Fibroblast of skin of abdomen (primary cell): ENCODE results near the gene PGAM2.

Experiments
- DNase-seq: peaks from one replicate; pipeline ENCODE4 v3.0.0-alpha.2; 2013

Gene PGAM2

DNA sequence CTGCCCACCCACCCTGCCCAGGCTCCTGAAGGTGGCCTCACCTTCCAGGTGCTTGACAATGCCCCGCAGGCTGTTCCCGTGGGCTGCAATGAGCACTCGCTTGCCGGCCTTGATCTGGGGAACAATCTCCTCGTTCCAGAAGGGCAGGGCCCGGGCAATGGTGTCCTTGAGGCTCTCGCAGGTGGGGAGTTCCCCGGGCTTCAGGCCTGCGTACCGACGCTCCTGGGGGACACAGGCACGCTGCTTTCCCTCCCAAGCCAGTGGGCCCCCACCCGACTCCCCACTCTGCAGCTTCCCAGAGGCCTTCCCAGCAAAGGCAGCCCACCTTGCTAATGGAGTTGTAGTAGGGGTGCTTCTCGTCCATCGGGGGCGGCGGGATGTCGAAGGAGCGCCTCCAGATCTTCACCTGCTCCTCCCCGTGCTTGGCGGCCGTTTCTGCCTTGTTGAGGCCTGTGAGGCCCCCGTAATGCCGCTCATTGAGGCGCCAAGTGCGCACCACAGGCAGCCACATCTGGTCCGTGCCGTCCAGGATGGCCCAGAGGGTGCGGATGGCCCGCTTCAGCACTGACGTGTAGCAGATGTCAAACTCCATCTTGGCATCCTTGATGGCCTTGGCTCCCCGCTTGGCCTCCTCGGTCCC, 456 bp downstream of the PGAM2 start:
- no peak for DNase-seq

DNA sequence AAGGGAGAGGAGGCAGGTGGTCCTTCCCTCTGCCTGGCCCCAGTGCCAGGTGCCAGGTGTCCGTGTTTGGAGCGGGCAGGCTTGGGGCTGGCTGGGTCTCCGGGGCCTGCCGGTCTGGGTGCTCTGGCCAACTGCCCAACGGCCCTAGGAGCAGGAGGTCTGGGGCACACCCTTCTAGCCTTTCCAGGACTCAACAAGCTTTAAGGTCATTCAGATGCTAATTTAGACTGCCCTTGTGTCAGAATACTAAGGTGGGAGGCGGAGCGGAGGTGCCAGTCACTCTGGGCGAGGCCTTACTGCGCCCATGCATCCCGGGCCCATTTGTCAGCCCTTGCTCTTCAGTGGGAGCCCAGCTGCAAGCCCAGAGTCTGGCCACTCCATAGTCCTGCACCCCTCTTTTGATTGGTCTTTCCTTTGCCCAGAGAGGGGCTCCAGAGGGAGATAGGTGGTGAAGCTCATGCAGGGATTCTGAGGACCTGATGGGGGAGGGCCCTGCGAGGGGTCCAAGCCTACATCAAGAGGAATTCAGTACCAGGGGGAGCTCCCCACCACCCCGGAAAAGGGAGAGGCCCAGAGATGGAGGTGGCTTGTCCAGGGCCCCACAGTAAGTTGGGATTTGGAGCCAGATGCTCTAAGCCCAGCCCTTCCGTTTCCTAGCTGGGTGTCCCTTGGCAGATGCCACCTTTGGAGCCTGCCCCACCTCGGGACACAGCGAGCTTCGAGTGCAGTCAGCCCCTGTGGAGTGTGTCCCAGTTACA, 1.3 kb downstream of the PGAM2 start:
- no peak for DNase-seq

DNA sequence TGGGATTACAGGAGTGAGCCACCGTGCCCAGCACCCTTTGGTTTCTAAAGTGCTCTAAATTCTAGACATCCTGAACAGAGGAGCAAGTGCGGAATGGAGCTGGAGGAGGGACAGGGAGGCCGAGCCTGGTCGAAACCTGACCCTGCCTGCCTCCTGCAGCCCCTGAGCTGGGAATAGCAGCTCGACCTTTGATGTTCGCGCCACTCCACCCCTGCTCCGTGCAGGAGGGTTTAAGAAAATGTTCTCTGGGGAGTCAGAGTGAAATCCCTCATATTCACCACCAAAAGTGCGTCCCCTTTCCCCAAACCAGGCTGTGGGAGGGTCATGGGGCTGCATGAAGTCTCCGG, 1.8 kb downstream of the PGAM2 start:
- DNase-seq = no peak

DNA sequence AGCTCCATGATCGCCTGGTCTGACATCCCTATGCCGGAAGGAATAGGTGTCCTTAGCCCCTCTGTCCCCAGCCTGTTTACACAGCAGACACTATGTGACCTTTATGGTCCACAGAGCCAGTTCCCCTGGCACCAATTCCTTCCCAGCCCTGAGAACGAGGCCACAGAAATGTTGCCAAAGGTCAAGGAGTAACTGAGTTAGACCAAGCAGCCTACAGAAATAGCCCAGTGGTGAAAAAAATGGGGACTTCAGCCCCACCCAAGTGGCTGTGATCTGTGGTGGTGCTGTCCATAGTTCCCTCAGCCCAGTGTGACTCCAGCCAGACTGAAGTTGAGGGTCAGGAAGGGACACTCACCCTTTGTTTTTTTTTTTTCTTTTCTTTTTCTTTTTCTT, 2.5 kb downstream of the PGAM2 start:
- DNase-seq = no peak

DNA sequence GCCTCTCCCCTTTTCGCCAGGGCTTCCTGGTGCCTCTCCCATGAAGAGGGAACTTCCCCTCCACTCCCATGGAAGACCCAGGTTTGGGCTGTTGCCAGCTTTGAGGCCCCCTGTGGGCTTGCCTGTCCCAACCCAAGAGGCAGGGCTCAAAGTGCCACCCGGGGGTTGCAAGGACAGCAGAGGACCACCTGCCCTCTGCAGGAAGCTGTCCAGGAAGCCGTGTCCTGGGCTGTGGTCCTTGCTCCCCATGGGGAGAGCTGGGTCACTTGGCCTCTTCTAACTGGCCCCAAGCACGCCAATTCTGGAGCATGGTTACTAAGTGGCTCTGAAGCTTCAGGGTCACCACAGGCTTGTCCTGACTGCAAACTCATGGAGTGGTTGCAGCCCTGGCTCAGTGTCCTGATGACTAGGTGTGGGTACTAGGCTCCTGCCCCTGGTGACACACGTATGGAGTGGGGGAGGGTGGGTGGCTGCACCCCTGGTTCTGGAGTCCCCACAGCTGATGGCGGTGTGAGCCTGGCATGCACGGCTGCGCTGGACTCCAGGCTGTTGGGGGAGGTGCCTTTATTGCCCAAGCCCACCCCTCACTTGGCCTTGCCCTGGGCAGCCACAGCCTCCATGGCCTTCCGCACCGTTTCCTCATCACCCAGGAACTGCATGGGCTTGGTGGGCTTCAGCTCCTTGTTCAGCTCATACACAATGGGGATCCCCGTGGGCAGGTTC, 3.0 kb downstream of the PGAM2 start:
- DNase-seq = no peak

- no peak for DNase-seq
These were observed 3.7 kb downstream of the PGAM2 start for GRCh38 chr7:44061645-44062179.

- DNase-seq = no peak
These were observed 4.3 kb downstream of the PGAM2 start for GRCh38 chr7:44060948-44061644.

DNA sequence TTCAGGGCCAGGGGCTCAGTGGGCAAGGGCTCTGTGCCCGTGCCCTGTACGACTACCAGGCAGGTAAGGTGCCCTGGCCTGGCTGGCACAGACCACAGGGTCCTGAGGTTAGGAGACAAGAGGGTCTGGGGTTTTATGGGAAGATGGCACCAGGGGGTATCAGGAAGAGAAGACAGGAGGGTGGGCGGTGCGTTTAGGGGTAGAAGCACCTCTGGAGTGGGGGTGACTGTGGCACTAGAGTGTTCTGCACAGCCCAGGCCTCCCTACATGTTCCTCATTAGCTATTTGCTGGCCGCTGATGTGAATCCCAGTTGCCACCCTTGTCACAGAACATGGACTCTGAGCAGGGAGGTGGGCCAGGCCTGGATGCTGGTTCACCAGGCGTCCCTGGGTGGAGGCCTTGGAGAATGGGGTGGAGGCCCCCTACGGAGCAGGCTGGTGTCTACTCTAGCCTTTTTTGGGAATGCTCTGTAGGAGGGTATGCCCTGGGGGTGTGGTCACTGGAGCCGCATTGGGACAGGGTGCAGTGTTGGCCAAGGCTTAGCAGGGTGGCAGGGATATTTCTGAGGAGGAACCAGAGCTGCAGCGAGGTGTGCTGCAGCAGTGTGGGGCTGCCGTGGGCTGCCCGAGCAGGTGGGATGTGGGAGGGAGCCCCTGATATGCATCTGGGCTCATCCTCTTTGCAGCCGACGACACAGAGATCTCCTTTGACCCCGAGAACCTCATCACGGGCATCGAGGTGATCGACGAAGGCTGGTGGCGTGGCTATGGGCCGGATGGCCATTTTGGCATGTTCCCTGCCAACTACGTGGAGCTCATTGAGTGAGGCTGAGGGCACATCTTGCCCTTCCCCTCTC, 5.0 kb downstream of the PGAM2 start:
- DNase-seq = no peak

DNA sequence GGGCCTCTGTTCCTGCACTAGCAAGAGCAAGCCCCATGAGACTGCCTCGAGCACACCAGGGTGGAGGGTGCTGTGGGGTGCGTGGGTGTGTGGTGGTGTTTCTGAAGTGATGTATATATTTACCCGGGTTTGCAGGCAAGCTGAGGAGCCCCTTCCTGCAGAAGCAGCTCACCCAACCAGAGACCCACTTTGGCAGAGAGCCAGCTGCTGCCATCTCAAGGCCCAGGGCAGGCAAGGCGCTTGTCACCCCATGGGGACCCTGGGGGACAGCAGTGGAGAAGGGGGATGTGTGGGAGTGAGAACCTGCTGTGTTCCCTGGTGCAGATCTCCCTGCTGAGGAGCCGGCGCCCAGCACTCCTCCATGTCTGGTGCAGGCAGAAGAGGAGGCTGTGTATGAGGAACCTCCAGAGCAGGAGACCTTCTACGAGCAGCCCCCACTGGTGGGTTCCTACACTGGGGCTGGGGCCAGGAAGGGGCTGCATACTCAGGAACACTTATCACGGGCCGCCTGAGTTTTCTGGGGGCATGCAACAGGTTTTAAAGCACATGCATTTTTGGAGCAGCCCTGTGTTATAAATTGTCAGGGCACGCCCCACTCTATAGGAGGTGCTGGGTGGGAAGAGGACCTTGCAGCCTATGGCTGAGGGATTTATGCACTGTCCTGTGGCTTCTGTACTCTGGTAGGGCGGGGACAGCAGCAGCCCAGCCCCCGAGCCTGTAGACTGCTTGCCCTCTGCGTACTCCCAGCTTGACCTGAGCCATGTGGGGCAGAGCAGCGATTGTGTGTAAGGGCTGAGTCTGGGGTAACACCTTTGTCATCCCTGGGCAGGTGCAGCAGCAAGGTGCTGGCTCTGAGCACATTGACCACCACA, 5.9 kb downstream of the PGAM2 start:
- no peak for DNase-seq

GRCh38 chr7:44058759-44059218, 6.6 kb downstream of the PGAM2 start:
- DNase-seq = no peak

- DNase-seq = no peak
These were observed 7.3 kb downstream of the PGAM2 start for GRCh38 chr7:44057849-44058758.

DNA sequence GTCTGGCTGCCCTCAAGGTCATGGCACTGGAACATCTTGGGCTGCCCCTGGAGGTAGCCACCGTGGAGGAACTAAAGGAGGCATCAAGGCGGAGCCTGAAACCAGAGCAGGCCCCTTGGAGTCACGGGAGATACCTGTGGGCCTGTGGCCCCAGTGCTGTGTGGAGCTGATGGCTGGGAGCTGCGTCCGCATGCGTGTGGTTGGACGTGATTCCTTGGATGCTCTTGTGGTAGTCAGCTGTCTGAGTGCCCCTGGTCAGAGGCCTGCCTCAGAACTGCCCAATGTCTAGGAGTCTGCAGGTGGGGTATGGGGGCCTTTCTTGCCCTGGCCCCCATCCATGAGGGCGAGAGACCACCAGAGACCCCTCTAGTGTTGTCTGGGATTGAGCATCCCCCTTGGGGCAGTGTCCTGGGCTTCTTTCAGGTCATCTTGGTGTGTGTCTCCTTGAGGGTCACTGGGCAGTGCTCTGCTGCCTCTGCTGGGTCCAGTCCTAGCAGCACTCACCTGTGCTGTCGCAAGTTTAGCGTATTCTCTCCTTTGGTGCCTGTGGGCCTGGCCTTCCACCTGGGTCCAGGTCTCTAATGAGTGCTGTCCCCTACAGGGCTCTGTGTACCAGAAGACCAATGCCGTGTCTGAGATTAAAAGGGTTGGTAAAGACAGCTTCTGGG, 8.1 kb downstream of the PGAM2 start:
- DNase-seq = no peak

DNA sequence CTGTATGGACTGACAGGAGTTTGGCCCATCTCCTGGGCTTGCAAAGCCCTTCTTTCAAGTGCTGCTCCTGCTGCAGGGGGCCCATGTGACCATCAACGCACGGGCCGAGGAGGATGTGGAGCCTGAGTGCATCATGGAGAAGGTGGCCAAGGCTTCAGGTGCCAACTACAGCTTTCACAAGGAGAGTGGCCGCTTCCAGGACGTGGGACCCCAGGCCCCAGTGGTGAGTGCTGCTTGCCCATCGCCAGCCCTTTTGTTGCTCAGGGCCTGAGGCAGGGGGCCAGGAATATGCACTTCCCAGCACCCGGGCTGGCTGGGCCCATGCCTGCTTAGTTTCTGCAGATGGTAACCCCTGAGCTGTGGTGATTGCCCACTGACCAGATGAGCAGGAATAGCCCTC, 8.7 kb downstream of the PGAM2 start:
- no peak for DNase-seq

DNA sequence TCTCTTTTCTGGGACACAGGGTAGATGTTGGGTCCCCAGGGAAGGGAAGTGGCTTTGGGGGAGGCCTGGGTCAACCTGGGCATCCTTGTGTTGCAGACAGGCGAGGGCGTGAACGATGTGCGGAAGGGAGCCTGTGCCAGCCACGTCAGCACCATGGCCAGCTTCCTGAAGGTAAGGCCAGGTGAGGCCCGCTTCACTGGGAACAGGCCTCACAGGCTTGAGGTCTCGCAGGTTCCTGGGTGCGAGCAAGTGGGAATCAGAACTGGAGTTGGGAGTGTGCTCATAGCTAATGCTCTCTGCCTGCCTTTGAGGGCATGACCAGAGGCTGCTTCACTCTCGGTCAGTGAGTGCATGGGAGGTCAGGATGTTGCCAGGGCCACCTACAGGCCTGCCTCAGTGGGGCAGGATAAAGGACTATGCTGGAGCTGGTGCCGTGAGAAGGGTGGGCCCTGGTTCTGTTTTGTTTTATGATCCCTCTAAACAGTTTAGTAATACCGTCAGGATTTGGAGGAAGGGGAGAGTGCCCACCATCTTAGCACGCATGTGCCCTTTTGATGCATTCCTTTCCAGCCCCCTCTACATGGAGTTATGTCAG, 12.5 kb downstream of the PGAM2 start:
- no peak for DNase-seq

- DNase-seq = no peak
These were observed 13.7 kb downstream of the PGAM2 start for GRCh38 chr7:44051611-44052220.

GRCh38 chr7:44050915-44051560, 14.3 kb downstream of the PGAM2 start:
- no peak for DNase-seq

- no peak for DNase-seq
These were observed 15.0 kb downstream of the PGAM2 start for GRCh38 chr7:44050121-44050914.
